Measurements from ENCODE around the gene NUP133. TPM values are rescaled to one million over a fixed set of nuclear protein-coding genes. Genes with fewer than 3 reads are reported as not detected.

The NUP133 gene
- total RNA-seq: 10 to 100 TPM; 42.9 to 47.8 TPM

- H3K36me3 Mint-ChIP-seq: peaks cover 3% of the 10 kb centered on the region
- H3K4me1 Mint-ChIP-seq: peaks cover 20% of the 10 kb centered on the region
- H3K9me3 Mint-ChIP-seq: no peaks in the 10 kb centered on the region
- H3K27ac Mint-ChIP-seq: peak within 1 kb of the TSS; percentile 95
- ATAC-seq (ENCODE audit: low read depth): peak; percentile 95
- DNase-seq: peak; percentile 98
- no peaks in the 10 kb centered on the region for H3K27me3 Mint-ChIP-seq
- H3K4me3 Mint-ChIP-seq: peak within 1 kb of the TSS; percentile 90
- POLR2A ChIA-PET: interaction anchor here (0.6 to 2.4 kb wide), 15 partner anchors 12 to 253 kb away, joined by 3 to 18 read pairs (median 4); partner anchors contain the start of genes ABCB10, TAF5L and URB2
Observed at GRCh38 chr1:229507951-229508822, at the start of gene NUP133. NUP133 (minus strand) TSS chr1:229508341; CDS start chr1:229508249, 92 bp downstream.

DNA sequence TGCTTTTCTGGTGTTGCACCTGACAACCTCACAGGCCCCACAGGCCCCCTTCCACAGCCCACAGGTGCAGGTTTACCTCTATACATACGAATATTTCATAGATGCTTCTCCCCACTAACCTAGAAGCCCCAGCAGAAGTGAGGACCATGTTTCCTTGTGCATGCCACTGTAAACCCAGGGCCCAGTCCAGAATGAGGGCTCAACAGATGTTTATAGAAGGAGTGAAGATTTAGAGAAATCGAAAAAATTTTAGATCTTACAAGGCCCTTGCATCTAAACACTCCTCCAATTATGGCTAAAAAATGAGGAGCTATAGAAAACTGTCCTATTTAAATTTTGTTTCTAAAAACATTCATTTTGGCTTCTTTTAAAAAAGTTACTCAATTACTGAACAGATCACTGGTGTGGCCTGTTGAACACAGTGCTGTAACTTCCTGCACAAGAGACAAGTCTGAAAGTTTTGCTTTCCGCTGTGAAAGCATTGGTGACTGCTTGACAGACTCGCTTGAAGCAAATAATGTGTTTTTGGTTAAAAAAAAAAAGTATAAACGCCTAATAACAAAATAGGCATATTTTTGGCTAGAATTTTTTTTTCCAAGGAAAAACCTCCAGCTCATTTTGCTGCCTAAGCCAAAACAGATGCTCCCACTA, 49.2 kb upstream of the NUP133 start:
- Mint-ChIP-seq H3K4me3 (peak overlapping the region; percentile 86), H3K27me3 (no peaks in the 10 kb centered on the region), H3K36me3 (peaks cover 6% of the 10 kb centered on the region), H3K27ac (peak overlapping the region; percentile 88), H3K9me3 (no peaks in the 10 kb centered on the region), H3K4me1 (peaks cover 37% of the 10 kb centered on the region)
- ATAC-seq (ENCODE audit: low read depth) (no peak), DNase-seq (no peak)
- POLR2A ChIA-PET: interaction anchor here (1.1 to 3.0 kb wide), 5 partner anchors 49 to 303 kb away, joined by 3 to 37 read pairs (median 6); partner anchors contain the start of genes CCSAP, NUP133, TAF5L and URB2

DNA sequence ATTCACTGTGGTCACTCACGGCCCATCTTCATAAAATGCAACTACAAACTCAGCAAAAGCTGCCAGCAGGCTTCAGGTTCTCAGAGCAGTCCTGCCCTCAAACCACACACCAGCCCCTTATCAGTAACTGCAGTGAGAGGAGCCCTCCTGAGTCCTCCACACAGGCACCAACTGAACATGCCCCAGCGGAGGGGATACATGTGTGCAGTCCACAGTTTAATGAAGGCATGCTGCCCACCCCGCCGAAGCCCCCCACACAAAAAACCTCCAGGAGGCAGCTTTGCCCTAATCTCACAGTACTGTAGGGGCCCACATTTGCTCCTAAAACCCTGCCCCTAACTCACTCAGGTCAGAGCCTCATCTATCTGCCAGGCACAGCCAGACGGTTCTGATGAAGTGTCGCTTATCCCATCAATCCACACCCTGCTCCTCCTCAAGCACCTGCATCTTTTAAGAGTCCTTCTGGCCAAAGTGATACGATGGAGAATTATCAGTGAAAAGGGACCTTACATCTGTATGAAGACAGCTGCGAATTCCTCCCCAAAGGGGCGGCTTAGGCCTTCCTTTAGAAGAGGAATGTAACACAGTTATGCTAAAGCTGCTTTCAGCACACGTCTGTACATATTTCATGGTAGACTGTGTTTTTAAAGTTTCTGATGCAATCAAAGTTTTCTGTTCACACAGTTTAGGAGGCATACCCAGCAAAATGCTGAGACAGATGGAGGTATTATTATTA, 46.9 kb upstream of the NUP133 start:
- Mint-ChIP-seq H3K27ac (peak overlapping the region; percentile 10), H3K4me1 (peaks cover 40% of the 10 kb centered on the region), H3K4me3 (peak overlapping the region; percentile 6), H3K27me3 (no peaks in the 10 kb centered on the region), H3K36me3 (peaks cover 6% of the 10 kb centered on the region), H3K9me3 (no peaks in the 10 kb centered on the region)
- no peak for DNase-seq
- no peak for ATAC-seq (ENCODE audit: low read depth)
- POLR2A ChIA-PET: no interaction called here

DNA sequence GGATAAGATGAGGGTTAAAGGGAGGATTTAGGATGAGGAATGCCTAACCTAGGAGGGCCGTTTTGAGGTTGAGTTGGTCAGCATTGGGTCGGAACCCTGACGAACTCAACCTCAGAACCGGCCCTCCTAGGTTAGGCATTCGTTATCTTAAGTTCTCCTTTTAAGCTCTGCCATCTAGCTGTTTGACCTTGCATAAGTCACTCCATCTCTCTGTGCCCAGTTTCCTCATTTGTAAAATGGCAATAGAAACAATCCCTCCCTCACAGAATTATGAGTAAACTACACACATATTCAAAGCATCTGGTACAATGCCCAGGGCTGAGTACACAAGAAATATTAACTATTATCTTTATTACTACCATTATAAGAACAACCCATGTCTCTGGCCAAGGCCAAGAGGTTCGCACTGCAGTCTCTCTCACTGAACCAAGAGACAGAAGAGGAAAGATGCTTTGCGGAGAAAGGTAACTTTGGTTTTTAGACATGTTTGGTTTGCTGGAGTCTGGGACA, 45.5 kb upstream of the NUP133 start:
- Mint-ChIP-seq H3K4me1 (peaks cover 35% of the 10 kb centered on the region), H3K36me3 (peaks cover 9% of the 10 kb centered on the region), H3K27me3 (no peaks in the 10 kb centered on the region), H3K27ac (no peak overlapping the region), H3K4me3 (no peak overlapping the region), H3K9me3 (no peaks in the 10 kb centered on the region)
- no peak for DNase-seq
- POLR2A ChIA-PET: no interaction called here
- no peak for ATAC-seq (ENCODE audit: low read depth)

DNA sequence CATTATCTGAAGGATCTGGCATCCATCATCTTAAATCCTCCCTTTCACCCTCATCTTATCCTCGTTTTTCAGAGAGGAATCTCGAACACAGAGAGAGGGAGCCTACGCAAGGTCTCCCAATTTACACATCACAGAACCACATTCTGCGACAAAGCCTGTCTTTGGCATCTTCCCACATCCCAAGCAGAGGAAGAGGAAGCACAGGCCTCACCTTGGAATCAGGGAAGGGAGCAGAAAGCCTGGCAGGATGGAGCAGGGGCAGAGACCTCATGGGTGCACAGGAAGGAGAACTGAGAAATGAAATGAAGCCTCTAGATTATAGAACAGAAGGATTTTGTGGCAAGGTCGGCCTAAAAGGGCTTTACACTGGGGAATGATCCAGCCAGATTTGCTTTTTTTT, 44.6 kb upstream of the NUP133 start:
- Mint-ChIP-seq H3K4me1 (peaks cover 35% of the 10 kb centered on the region), H3K4me3 (no peak overlapping the region), H3K27ac (no peak overlapping the region), H3K36me3 (peaks cover 10% of the 10 kb centered on the region), H3K9me3 (no peaks in the 10 kb centered on the region), H3K27me3 (no peaks in the 10 kb centered on the region)
- ATAC-seq (ENCODE audit: low read depth) (no peak), DNase-seq (no peak)
- POLR2A ChIA-PET: no interaction called here

DNA sequence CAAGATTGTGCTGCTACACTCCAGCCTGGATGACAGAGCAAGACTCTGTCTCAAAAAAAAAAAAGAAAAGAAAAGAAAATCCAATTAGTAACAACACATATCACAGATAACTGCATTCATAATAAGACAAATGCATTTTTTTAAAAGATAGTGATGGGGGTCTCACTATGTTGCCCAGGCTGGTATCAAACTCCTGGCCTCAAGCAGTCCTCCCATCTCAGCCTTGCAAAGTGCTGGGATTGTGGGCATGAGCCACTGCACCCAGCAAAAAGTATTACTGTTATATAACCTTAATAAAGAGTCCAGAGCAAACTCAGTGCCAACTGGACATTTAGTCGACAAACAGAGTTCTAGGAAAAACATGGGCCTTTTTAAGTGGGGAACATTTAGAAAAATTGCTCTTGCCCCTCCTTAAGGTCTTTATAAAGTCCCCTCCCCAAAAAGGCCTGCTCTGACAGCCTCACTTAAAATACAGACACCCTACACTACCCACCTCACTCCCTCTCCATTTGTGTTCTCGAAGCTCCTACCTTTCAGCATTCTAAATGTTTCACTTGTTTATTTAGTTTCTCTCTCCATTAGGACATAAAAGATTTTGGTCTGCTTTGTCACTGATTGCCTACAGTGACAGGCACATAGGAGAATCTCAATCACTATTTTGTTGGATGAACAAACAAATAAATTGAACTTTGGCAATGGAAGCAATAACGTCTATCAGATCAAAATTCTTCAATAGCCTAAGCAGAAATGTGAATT, 42.8 kb upstream of the NUP133 start:
- DNase-seq: no peak
- ATAC-seq (ENCODE audit: low read depth): no peak
- Mint-ChIP-seq H3K4me3 (no peak overlapping the region), H3K36me3 (peaks cover 8% of the 10 kb centered on the region), H3K27me3 (no peaks in the 10 kb centered on the region), H3K9me3 (no peaks in the 10 kb centered on the region), H3K4me1 (peaks cover 20% of the 10 kb centered on the region), H3K27ac (no peak overlapping the region)
- POLR2A ChIA-PET: interaction anchor here (0.7 kb wide), 1 partner anchor 1144 kb away, joined by 4 read pairs; no protein-coding TSS in a partner anchor

- no peak overlapping the region for H3K4me3 Mint-ChIP-seq
- ATAC-seq (ENCODE audit: low read depth): no peak
- peaks cover 24% of the 10 kb centered on the region for H3K36me3 Mint-ChIP-seq
- no peaks in the 10 kb centered on the region for H3K27me3 Mint-ChIP-seq
- H3K9me3 Mint-ChIP-seq: no peaks in the 10 kb centered on the region
- peaks cover 9% of the 10 kb centered on the region for H3K4me1 Mint-ChIP-seq
- no peak overlapping the region for H3K27ac Mint-ChIP-seq
- POLR2A ChIA-PET: interaction anchor here (1.8 kb wide), 1 partner anchor 11 kb away, joined by 6 read pairs; the partner anchor contains the start of gene ABCB10
- no peak for DNase-seq
Observed at GRCh38 chr1:229547542-229547941, 39.4 kb upstream of the NUP133 start.

DNA sequence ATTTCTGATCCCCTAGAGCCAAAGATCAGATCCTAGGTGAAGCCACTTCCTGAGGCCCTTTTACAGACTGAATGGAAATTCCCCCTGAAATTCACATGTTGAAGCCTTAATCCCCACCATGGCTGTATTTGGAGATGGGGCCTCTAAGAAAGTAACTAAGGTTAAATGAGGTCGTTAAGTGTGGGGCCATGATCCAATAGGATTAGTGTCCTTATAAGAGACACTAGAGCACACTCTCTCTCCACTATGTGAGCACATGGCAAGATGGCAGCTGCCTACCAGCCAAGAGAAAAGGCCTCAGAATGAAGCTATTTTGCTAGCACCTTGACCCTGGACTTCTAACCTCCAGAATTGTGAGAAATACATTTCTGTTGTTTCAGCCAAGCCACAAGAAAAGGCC, 36.4 kb upstream of the NUP133 start:
- DNase-seq (no peak), ATAC-seq (ENCODE audit: low read depth) (no peak)
- Mint-ChIP-seq H3K27ac (no peak overlapping the region), H3K4me1 (peaks cover 11% of the 10 kb centered on the region), H3K36me3 (peaks cover 35% of the 10 kb centered on the region), H3K4me3 (no peak overlapping the region), H3K27me3 (no peaks in the 10 kb centered on the region), H3K9me3 (no peaks in the 10 kb centered on the region)
- POLR2A ChIA-PET: interaction anchor here (0.7 kb wide), 1 partner anchor 13 kb away, joined by 3 read pairs; no protein-coding TSS in a partner anchor

DNA sequence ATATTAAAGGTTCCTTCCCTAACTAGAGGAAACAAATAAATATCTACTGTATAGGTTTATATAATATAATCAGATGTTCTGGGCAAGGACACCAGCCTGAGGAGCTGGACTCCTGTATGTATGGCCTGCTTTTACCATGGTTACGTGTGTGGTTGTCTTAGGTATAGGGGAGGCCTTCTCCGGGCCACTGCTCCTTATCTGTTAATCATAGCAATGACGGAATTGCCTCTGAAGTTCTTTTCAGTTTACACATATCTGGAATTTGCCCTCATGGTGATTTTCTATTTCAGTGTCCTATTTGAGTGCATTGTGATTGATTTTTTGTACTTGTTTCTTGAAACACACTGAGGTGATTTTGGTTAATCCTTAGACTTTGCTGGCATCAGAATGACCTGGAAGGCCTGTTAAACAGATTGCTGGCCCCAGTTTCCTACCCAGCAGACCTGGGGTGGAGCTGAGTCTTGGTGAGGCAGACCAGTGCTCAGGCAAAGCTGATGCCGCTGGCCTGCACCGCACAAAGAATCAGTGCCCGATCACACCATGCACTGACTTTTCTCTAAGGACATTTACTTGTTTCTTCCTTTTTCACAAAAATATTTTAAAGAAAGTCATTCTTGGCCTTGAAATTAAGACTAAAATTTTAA, 31.8 kb upstream of the NUP133 start:
- peaks cover 21% of the 10 kb centered on the region for H3K4me1 Mint-ChIP-seq
- ATAC-seq (ENCODE audit: low read depth) (no peak), DNase-seq (no peak)
- H3K27ac Mint-ChIP-seq: no peak overlapping the region
- H3K4me3 Mint-ChIP-seq: no peak overlapping the region
- no peaks in the 10 kb centered on the region for H3K9me3 Mint-ChIP-seq
- POLR2A ChIA-PET: no interaction called here
- peaks cover 52% of the 10 kb centered on the region for H3K36me3 Mint-ChIP-seq
- H3K27me3 Mint-ChIP-seq: no peaks in the 10 kb centered on the region

GRCh38 chr1:229538945-229539344, 30.8 kb upstream of the NUP133 start:
- H3K9me3 Mint-ChIP-seq: no peaks in the 10 kb centered on the region
- POLR2A ChIA-PET: no interaction called here
- H3K27me3 Mint-ChIP-seq: no peaks in the 10 kb centered on the region
- H3K4me3 Mint-ChIP-seq: no peak overlapping the region
- peaks cover 21% of the 10 kb centered on the region for H3K4me1 Mint-ChIP-seq
- ATAC-seq (ENCODE audit: low read depth) (no peak), DNase-seq (no peak)
- no peak overlapping the region for H3K27ac Mint-ChIP-seq
- peaks cover 49% of the 10 kb centered on the region for H3K36me3 Mint-ChIP-seq

- DNase-seq: no peak
- POLR2A ChIA-PET: no interaction called here
- peaks cover 16% of the 10 kb centered on the region for H3K4me1 Mint-ChIP-seq
- no peak overlapping the region for H3K27ac Mint-ChIP-seq
- no peak overlapping the region for H3K4me3 Mint-ChIP-seq
- H3K36me3 Mint-ChIP-seq: peaks cover 46% of the 10 kb centered on the region
- no peaks in the 10 kb centered on the region for H3K27me3 Mint-ChIP-seq
- no peak for ATAC-seq (ENCODE audit: low read depth)
- H3K9me3 Mint-ChIP-seq: no peaks in the 10 kb centered on the region
Observed at GRCh38 chr1:229537894-229538293, 29.8 kb upstream of the NUP133 start.

GRCh38 chr1:229536982-229537381, 28.8 kb upstream of the NUP133 start:
- Mint-ChIP-seq H3K9me3 (no peaks in the 10 kb centered on the region), H3K4me3 (no peak overlapping the region), H3K27ac (no peak overlapping the region), H3K36me3 (peaks cover 40% of the 10 kb centered on the region), H3K27me3 (no peaks in the 10 kb centered on the region), H3K4me1 (peaks cover 10% of the 10 kb centered on the region)
- ATAC-seq (ENCODE audit: low read depth) (no peak), DNase-seq (no peak)
- POLR2A ChIA-PET: interaction anchor here (0.7 kb wide), 1 partner anchor 1121 kb away, joined by 3 read pairs; no protein-coding TSS in a partner anchor

Measured in activated naive CD8-positive, alpha-beta T cell treated with anti-CD3 and anti-CD28 coated beads, Interleukin-2, amount 10 ng/mL, durations not matched to agents 7 days and 5 days (primary cell).